Lower leg skin (tissue), 4 donors: Measurements from ENCODE around the gene PAQR7. TPM values are rescaled to one million over a fixed set of nuclear protein-coding genes. Genes with fewer than 3 reads are reported as not detected.

Experiments
- DNase-seq, 2 donors: peaks; one replicate each; pipeline ENCODE4 v3.0.0-alpha.2; 2019; ENCODE audit warnings: low spot score in 2 of 2
- H3K4me3 ChIP-seq: fragments of 200-600 bp; sonication (generic); 2 replicates; pipeline ENCODE4 v1.5.1; 2017; ENCODE audit warnings: mild to moderate bottlenecking, low read depth; ENCODE audit not compliant: poor library complexity, severe bottlenecking
- POLR2A ChIP-seq, 2 donors: fragments of 450-650 bp; IDR thresholded peaks; one replicate each; pipeline ENCODE4 v1.6.1; 2016 to 2017; ENCODE audit warnings: antibody characterized with exemption in 2 of 2, mild to moderate bottlenecking in 1 of 2, moderate library complexity in 1 of 2
- WGBS, 2 donors: methylation state at CpG; one replicate each; pipeline ENCODE4 v1.1.5; 2018; 5-methylcytosine and 5-hydroxymethylcytosine counted together
- intact Hi-C: fragments of 100-400 bp; cut with DNase I; formaldehyde crosslinking; loops from one replicate; pipeline ENCODE4 v1.15.0; 2023; ENCODE audit warnings: low total_unique reads
- total RNA-seq, 4 donors: library from RNA; depleted of rRNA; stranded (reverse); fragments of >200 nt; gene quantifications; one replicate each; pipeline ENCODE4 v1.1.0, GENCODE V29; 2016
- TF ChIP-seq, protein P1 (sequence below), 3 donors: fragments of 450-650 bp; IDR thresholded peaks; one replicate each; pipeline ENCODE4 v1.5.1; 2016; ENCODE audit warnings: antibody characterized with exemption in 3 of 3, mild to moderate bottlenecking in 3 of 3, moderate library complexity in 2 of 3

Gene PAQR7
- total RNA-seq, 4 donors from 2014 or later: 20.1 to 29.6 (median 24.4) TPM

DNA sequence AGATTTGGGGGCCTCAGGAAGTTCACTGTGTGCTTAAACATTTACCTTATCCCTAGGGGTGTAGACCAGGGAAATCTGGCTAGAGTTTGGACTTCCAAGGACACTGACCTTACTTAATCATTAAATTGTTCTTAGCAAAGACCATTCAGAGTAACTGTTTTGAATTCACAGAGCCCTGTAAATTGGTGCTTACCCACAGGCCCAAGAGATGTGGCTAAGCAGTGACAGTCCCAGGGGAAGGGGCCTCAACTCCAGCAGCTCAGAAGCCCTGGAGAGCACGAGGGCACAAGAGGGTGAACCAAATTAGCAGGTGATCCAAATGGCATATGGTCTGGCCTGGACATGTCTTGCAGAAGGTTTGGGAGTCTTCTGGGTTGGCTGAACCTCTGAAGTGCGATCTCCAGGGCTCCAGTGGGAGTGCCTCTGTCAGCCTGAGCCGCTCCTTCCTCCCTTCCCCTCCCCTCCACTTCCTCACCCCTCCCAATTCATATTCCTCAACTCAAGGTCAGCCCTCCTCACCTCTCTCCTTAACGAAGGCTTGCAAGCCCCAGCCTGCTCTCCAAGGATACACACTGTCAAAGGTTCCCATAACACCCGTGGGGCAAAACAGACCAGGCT lies 4.3 kb downstream of the PAQR7 start:
- DNase-seq: no peak
- no peak overlapping the region for H3K4me3 ChIP-seq
- 25 to 26% methylated on average over 5 of the region's 5 CpGs for WGBS, 2 donors
- no peak for TF ChIP-seq POLR2A (IDR thresholded peaks at IDR 0.05)
- TF ChIP-seq, protein P1, sequence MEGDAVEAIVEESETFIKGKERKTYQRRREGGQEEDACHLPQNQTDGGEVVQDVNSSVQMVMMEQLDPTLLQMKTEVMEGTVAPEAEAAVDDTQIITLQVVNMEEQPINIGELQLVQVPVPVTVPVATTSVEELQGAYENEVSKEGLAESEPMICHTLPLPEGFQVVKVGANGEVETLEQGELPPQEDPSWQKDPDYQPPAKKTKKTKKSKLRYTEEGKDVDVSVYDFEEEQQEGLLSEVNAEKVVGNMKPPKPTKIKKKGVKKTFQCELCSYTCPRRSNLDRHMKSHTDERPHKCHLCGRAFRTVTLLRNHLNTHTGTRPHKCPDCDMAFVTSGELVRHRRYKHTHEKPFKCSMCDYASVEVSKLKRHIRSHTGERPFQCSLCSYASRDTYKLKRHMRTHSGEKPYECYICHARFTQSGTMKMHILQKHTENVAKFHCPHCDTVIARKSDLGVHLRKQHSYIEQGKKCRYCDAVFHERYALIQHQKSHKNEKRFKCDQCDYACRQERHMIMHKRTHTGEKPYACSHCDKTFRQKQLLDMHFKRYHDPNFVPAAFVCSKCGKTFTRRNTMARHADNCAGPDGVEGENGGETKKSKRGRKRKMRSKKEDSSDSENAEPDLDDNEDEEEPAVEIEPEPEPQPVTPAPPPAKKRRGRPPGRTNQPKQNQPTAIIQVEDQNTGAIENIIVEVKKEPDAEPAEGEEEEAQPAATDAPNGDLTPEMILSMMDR (IDR thresholded peaks at IDR 0.05): no peak
- intact Hi-C loops: no loop called here

DNA sequence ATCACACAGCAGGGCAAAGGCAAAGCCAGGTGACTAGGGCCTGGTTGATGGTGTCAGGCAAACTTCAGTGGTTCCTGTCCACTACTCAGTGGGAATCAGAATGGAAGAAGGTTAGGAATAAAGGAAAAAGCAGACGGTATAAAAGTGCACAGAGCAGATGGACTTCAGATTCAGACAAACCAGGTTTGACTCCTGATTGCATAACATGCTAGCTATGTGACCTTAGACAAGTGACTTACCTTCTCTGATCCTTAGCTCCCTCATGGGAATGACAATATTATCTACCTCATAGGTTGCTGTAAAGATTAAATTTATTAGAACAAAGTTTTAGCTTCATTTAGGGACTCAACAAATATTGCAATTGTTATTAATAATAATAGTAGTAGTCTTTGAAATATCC lies 4.9 kb downstream of the PAQR7 start:
- 81 to 100% methylated on average over 1 of the region's 1 CpG for WGBS, 2 donors
- TF ChIP-seq, protein P1 (IDR thresholded peaks at IDR 0.05): no peak
- TF ChIP-seq POLR2A (IDR thresholded peaks at IDR 0.05): no peak
- DNase-seq: no peak
- no peak overlapping the region for H3K4me3 ChIP-seq
- intact Hi-C loops: no loop called here

DNA sequence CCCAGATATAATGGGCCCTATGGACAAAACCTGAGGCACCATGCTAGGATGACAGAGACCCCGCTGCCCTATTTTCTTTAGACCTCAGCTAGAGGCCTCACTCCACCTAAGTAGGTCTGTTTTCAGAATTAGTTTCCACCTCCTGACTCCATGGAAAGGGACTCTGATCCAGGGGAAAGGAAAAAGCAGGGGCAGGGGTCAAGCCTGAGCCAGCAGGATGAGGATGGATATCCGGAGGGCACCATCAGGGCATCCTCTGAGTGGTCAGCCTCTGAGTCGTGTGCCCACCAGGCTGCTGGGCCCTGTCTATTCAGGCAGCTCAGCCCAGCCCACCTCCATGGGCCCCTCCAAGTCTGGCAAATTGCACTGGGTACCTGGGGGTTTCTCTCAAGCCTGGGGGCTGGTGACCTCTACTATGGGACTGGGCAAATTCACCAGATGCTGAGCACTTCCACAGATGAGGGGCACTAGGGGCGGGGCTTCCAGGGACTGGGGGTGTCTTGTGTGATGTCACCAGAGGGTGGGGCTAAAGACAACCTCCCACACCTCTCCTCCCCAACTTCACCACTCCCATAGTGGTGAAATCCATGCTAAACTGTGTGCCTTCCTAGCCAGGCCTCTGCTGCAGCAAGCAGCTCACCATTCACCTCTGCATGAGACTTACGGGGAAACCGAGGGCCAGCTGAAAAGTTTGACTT lies 5.5 kb downstream of the PAQR7 start:
- no peak overlapping the region for H3K4me3 ChIP-seq
- DNase-seq: no peak
- WGBS, 2 donors: 70 to 73% methylated on average over 5 to 6 of the region's 6 CpGs
- intact Hi-C loops: no loop called here
- TF ChIP-seq, protein P1 (IDR thresholded peaks at IDR 0.05): no peak
- no peak for TF ChIP-seq POLR2A (IDR thresholded peaks at IDR 0.05)

DNA sequence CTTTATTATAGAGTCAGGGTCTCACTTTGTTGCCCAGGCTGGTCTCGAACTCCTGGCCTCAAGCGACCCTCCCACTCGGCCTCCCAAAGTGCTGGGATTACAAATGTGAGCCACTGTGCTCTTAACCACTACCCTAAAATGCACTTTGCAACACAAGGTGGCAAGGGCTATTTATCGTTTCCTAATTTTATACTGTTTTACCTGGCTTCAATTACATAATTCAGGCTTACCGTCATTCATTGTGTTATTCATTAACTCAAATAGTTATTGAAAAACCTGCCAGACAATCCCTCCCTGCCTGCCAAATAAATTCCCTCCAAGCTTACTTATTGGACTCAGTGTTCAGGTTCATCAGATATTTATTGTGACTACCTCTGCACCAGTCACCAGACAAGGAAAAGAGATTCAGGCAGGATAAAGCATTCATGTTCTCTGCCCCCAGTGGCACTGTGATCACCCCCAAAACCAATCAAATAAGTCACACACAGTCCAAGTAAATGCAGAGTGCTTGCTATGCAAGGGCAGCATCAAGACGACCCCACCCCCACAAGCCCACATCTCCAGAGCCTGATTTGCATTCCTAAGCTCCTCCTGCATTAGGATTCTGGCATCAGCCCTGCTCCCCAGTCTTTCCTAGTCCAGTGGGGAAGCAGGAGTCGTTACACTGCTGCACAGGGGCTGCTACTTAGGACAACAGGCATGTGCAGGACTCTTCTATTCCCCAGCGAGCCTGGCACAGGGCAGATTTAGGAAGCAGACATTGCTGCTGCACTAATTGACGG lies 8.1 kb downstream of the PAQR7 start:
- 70 to 74% methylated on average over 9 of the region's 9 CpGs for WGBS, 2 donors
- DNase-seq: peak in 1 of 2 donors; percentile 59
- no peak overlapping the region for H3K4me3 ChIP-seq
- TF ChIP-seq POLR2A (IDR thresholded peaks at IDR 0.05): no peak
- TF ChIP-seq, protein P1 (IDR thresholded peaks at IDR 0.05): no peak
- intact Hi-C loops: no loop called here

DNA sequence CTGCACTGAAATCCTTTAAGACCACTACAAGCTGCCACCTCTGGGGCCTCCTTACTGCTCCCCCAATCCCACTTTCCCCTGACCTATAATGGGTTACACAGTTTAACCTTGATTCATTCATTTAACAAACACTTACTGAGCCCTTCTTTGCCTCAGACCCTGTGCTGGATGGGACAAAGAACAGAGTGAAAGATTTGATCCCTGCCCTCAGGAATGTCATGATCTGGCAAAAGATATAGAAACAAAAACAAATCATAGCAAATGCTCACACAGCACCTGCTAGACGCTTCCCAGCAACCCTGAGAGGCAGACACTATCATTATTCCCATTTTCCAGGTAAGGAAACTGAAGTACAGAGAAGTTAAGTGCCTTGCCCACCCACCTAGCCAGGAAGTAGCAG lies 9.2 kb downstream of the PAQR7 start:
- 86 to 92% methylated on average over 1 of the region's 1 CpG for WGBS, 2 donors

More for the DNA sequence above, 9.2 kb downstream of the PAQR7 start:
- DNase-seq: no peak
- no peak overlapping the region for H3K4me3 ChIP-seq
- TF ChIP-seq POLR2A (IDR thresholded peaks at IDR 0.05): no peak
- TF ChIP-seq, protein P1 (IDR thresholded peaks at IDR 0.05): no peak
- intact Hi-C loops: no loop called here
